HL-60 (cell line): Measurements from ENCODE around the gene ANKK1.

Source experiments
- CTCF ChIP-seq: IDR thresholded peaks from one replicate; pipeline ENCODE4 v1.5.1; 2011; ENCODE audit warnings: low read length, control low read depth, inconsistent platforms; ENCODE audit not compliant: insufficient read depth
- POLR2AphosphoS5 ChIP-seq: IDR thresholded peaks from 2 replicates; pipeline ENCODE4 v1.6.1; 2012; ENCODE audit warnings: low read depth
- SPI1 ChIP-seq: IDR thresholded peaks from 2 replicates; pipeline ENCODE4 v1.6.1; 2012; ENCODE audit warnings: low read depth, mild to moderate bottlenecking, borderline replicate concordance

- no peak for TF ChIP-seq CTCF
- TF ChIP-seq SPI1, result no peak
- no peak for TF ChIP-seq POLR2AphosphoS5
These were observed 27.8 kb downstream of the ANKK1 start for GRCh38 chr11:113415343-113415742.
